HEK293 (cell line): ENCODE data around the gene ANKRD11.
A peak's percentile ranks its signal among the peaks of the same experiment; 100 is the strongest.

Source experiments
- CTCF ChIA-PET: fragments of 350-600 bp; formaldehyde crosslinking; extraction: SDS; loops from one replicate; lab custom pipeline; 2021; ENCODE audit warnings: antibody characterized with exemption; lab: Yijun Ruan, JAX
- POLR2A ChIA-PET: fragments of 300-600 bp; formaldehyde crosslinking; extraction: SDS; loops from one replicate; lab custom pipeline; 2020; ENCODE audit warnings: antibody characterized with exemption, inconsistent platforms; lab: Yijun Ruan, JAX
- H3K27ac ChIP-seq: fragments of 200-500 bp; sonication (Bioruptor generic); 2 replicates; pipeline ENCODE4 v1.5.1; 2014; ENCODE audit warnings: low read depth, low read length, control low read depth, inconsistent platforms; ENCODE audit errors: extremely low read depth
- H3K36me3 ChIP-seq, 2 experiments: fragments of 200-500 bp in 1 of 2; sonication (Bioruptor generic) in 1 of 2; 1 replicate in 1 of 2; 2 replicates in 1 of 2; pipeline ENCODE4 v1.5.1; 2014 to 2017; ENCODE audit warnings: inconsistent platforms in 2 of 2, low read length in 2 of 2; ENCODE audit not compliant: control insufficient read depth in 2 of 2, insufficient read depth in 1 of 2
- H3K4me1 ChIP-seq: fragments of 200-500 bp; sonication (Bioruptor generic); 2 replicates; pipeline ENCODE4 v1.5.1; 2014; ENCODE audit warnings: mild to moderate bottlenecking, low read length, inconsistent platforms; ENCODE audit not compliant: control insufficient read depth, insufficient read depth
- H3K4me3 ChIP-seq: 2 replicates; pipeline ENCODE4 v1.5.1; 2011; ENCODE audit warnings: low read depth, mild to moderate bottlenecking, control low read depth, low read length, moderate library complexity
- H3K9me3 ChIP-seq: fragments of 200-500 bp; sonication (Bioruptor generic); 2 replicates; pipeline ENCODE4 v1.5.1; 2014; ENCODE audit warnings: low read depth, low read length, inconsistent platforms; ENCODE audit not compliant: control insufficient read depth, insufficient read depth
- PRDM1 ChIP-seq: fragments of 450-650 bp; formaldehyde crosslinking; IDR thresholded peaks from 2 replicates; pipeline ENCODE4; 2016; ENCODE audit warnings: missing biosample characterization, missing genetic modification characterization
- ZBTB48 ChIP-seq: fragments of 450-650 bp; formaldehyde crosslinking; IDR thresholded peaks from 2 replicates; pipeline ENCODE4 v1.5.1; 2016; ENCODE audit warnings: missing biosample characterization, missing genetic modification characterization
- ZNF19 ChIP-seq: fragments of 450-650 bp; formaldehyde crosslinking; IDR thresholded peaks from 2 replicates; pipeline ENCODE4; 2016; ENCODE audit warnings: missing biosample characterization, missing genetic modification characterization, low read depth
- ZNF416 ChIP-seq: fragments of 450-650 bp; formaldehyde crosslinking; IDR thresholded peaks from 2 replicates; pipeline ENCODE4 v1.5.1; 2016; ENCODE audit warnings: missing biosample characterization, missing genetic modification characterization
- ZNF423 ChIP-seq: fragments of 450-650 bp; formaldehyde crosslinking; IDR thresholded peaks from 2 replicates; pipeline ENCODE4 v1.5.1; 2016; ENCODE audit warnings: missing biosample characterization, missing genetic modification characterization
- ZNF48 ChIP-seq: fragments of 450-650 bp; formaldehyde crosslinking; IDR thresholded peaks from 2 replicates; pipeline ENCODE4 v1.5.1; 2016; ENCODE audit warnings: missing biosample characterization, missing genetic modification characterization
- ZNF488 ChIP-seq: fragments of 450-650 bp; formaldehyde crosslinking; IDR thresholded peaks from 2 replicates; pipeline ENCODE4 v1.5.1; 2016; ENCODE audit warnings: missing biosample characterization, missing genetic modification characterization
- ZNF514 ChIP-seq: fragments of 450-650 bp; formaldehyde crosslinking; IDR thresholded peaks from 2 replicates; pipeline ENCODE4 v1.5.1; 2016; ENCODE audit warnings: missing biosample characterization, missing genetic modification characterization
- ZNF692 ChIP-seq: fragments of 450-650 bp; formaldehyde crosslinking; IDR thresholded peaks from 2 replicates; pipeline ENCODE4 v1.5.1; 2016; ENCODE audit warnings: missing biosample characterization, missing genetic modification characterization
- TF ChIP-seq, protein P1 (sequence below): fragments of 450-650 bp; formaldehyde crosslinking; optimal IDR thresholded peaks from 2 replicates; pipeline ENCODE3; 2016; ENCODE audit warnings: missing biosample characterization, mild to moderate bottlenecking, missing genetic modification characterization
- TF ChIP-seq, protein P2 (sequence below): fragments of 450-650 bp; formaldehyde crosslinking; IDR thresholded peaks from 2 replicates; pipeline ENCODE4 v1.5.1; 2016; ENCODE audit warnings: missing biosample characterization, missing genetic modification characterization
- TF ChIP-seq, protein P3 (sequence below): fragments of 450-650 bp; formaldehyde crosslinking; IDR thresholded peaks from 2 replicates; pipeline ENCODE4 v1.5.1; 2016; ENCODE audit warnings: missing biosample characterization, missing genetic modification characterization
- TF ChIP-seq, protein P4 (sequence below): fragments of 450-650 bp; formaldehyde crosslinking; IDR thresholded peaks from 2 replicates; pipeline ENCODE4 v1.5.1; 2017; ENCODE audit warnings: missing biosample characterization, missing genetic modification characterization
- TF ChIP-seq, protein P5 (sequence below): fragments of 450-650 bp; formaldehyde crosslinking; IDR thresholded peaks from 2 replicates; pipeline ENCODE4 v1.5.1; 2016; ENCODE audit warnings: missing biosample characterization, missing genetic modification characterization
- TF ChIP-seq, protein P6 (sequence below): fragments of 450-650 bp; IDR thresholded peaks from 2 replicates; pipeline ENCODE4 v1.5.1; 2018; ENCODE audit warnings: missing biosample characterization, missing genetic modification characterization
- TF ChIP-seq, protein P7 (sequence below): fragments of 450-650 bp; formaldehyde crosslinking; IDR thresholded peaks from 2 replicates; pipeline ENCODE4 v1.5.1; 2016; ENCODE audit warnings: missing biosample characterization, missing genetic modification characterization

The ANKRD11 gene

GRCh38 chr16:89420204-89420603, 70.2 kb downstream of the ANKRD11 start:
- TF ChIP-seq PRDM1 = peak; percentile 66
- TF ChIP-seq ZNF514 (tag by site-specific recombination) = no peak
- TF ChIP-seq, protein P1, sequence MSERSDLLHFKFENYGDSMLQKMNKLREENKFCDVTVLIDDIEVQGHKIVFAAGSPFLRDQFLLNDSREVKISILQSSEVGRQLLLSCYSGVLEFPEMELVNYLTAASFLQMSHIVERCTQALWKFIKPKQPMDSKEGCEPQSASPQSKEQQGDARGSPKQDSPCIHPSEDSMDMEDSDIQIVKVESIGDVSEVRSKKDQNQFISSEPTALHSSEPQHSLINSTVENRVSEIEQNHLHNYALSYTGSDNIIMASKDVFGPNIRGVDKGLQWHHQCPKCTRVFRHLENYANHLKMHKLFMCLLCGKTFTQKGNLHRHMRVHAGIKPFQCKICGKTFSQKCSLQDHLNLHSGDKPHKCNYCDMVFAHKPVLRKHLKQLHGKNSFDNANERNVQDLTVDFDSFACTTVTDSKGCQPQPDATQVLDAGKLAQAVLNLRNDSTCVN (tag by site-specific recombination) = no peak
- TF ChIP-seq, protein P2, sequence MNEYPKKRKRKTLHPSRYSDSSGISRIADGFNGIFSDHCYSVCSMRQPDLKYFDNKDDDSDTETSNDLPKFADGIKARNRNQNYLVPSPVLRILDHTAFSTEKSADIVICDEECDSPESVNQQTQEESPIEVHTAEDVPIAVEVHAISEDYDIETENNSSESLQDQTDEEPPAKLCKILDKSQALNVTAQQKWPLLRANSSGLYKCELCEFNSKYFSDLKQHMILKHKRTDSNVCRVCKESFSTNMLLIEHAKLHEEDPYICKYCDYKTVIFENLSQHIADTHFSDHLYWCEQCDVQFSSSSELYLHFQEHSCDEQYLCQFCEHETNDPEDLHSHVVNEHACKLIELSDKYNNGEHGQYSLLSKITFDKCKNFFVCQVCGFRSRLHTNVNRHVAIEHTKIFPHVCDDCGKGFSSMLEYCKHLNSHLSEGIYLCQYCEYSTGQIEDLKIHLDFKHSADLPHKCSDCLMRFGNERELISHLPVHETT = no peak
- TF ChIP-seq, protein P3, sequence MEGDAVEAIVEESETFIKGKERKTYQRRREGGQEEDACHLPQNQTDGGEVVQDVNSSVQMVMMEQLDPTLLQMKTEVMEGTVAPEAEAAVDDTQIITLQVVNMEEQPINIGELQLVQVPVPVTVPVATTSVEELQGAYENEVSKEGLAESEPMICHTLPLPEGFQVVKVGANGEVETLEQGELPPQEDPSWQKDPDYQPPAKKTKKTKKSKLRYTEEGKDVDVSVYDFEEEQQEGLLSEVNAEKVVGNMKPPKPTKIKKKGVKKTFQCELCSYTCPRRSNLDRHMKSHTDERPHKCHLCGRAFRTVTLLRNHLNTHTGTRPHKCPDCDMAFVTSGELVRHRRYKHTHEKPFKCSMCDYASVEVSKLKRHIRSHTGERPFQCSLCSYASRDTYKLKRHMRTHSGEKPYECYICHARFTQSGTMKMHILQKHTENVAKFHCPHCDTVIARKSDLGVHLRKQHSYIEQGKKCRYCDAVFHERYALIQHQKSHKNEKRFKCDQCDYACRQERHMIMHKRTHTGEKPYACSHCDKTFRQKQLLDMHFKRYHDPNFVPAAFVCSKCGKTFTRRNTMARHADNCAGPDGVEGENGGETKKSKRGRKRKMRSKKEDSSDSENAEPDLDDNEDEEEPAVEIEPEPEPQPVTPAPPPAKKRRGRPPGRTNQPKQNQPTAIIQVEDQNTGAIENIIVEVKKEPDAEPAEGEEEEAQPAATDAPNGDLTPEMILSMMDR (tag by site-specific recombination) = no peak
- ChIA-PET CTCF (interaction anchor here (0.5 kb wide), 1 partner anchor 15 kb away, joined by 3 read pairs; no protein-coding TSS in a partner anchor), POLR2A (no interaction called here)
- Histone ChIP-seq H3K27ac (no peak overlapping the region), H3K36me3 (peaks cover 0 to 10% of the 10 kb centered on the region in 2 experiments; a peak in 2 of 3 replicates), H3K4me1 (no peaks in the 10 kb centered on the region; the same call in 1 of the 2 replicates), H3K9me3 (no peaks in the 10 kb centered on the region), H3K4me3 (no peak overlapping the region)

DNA sequence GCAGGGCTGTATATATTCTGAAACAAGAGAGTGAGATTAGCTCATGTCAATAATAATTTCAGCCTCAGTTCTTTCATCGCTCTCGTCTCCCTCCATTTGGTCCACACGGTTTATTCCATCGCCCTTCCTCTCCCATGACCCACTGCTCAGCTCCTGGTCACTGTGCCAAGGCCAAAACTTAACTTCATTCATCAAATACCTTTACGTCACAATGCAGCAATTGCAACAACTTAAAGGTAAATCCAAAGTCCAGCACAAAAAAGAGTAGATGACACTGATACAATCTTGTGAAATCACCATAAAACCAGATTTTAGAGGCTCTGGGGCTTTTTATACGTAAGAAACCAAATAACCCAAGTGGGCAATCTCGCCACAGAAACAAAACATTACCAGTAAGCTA, 72.0 kb downstream of the ANKRD11 start:
- CTCF ChIA-PET = interaction anchor here (0.6 kb wide), 1 partner anchor 15 kb away, joined by 8 read pairs; no protein-coding TSS in a partner anchor
- H3K36me3 ChIP-seq = peaks cover 0 to 6% of the 10 kb centered on the region in 2 experiments; a peak in 2 of 3 replicates
- TF ChIP-seq ZBTB48 (tag by site-specific recombination) (no peak), ZNF19 (tag by site-specific recombination) (no peak), ZNF48 (no peak), ZNF416 (tag by site-specific recombination) (no peak), ZNF692 (tag by site-specific recombination) (no peak), ZNF488 (tag by site-specific recombination) (no peak), ZNF423 (tag by site-specific recombination) (no peak)
- TF ChIP-seq, protein P4, sequence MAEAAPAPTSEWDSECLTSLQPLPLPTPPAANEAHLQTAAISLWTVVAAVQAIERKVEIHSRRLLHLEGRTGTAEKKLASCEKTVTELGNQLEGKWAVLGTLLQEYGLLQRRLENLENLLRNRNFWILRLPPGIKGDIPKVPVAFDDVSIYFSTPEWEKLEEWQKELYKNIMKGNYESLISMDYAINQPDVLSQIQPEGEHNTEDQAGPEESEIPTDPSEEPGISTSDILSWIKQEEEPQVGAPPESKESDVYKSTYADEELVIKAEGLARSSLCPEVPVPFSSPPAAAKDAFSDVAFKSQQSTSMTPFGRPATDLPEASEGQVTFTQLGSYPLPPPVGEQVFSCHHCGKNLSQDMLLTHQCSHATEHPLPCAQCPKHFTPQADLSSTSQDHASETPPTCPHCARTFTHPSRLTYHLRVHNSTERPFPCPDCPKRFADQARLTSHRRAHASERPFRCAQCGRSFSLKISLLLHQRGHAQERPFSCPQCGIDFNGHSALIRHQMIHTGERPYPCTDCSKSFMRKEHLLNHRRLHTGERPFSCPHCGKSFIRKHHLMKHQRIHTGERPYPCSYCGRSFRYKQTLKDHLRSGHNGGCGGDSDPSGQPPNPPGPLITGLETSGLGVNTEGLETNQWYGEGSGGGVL (tag by site-specific recombination) = no peak
- TF ChIP-seq, protein P5, sequence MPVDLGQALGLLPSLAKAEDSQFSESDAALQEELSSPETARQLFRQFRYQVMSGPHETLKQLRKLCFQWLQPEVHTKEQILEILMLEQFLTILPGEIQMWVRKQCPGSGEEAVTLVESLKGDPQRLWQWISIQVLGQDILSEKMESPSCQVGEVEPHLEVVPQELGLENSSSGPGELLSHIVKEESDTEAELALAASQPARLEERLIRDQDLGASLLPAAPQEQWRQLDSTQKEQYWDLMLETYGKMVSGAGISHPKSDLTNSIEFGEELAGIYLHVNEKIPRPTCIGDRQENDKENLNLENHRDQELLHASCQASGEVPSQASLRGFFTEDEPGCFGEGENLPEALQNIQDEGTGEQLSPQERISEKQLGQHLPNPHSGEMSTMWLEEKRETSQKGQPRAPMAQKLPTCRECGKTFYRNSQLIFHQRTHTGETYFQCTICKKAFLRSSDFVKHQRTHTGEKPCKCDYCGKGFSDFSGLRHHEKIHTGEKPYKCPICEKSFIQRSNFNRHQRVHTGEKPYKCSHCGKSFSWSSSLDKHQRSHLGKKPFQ (tag by site-specific recombination) = no peak
- TF ChIP-seq, protein P6, sequence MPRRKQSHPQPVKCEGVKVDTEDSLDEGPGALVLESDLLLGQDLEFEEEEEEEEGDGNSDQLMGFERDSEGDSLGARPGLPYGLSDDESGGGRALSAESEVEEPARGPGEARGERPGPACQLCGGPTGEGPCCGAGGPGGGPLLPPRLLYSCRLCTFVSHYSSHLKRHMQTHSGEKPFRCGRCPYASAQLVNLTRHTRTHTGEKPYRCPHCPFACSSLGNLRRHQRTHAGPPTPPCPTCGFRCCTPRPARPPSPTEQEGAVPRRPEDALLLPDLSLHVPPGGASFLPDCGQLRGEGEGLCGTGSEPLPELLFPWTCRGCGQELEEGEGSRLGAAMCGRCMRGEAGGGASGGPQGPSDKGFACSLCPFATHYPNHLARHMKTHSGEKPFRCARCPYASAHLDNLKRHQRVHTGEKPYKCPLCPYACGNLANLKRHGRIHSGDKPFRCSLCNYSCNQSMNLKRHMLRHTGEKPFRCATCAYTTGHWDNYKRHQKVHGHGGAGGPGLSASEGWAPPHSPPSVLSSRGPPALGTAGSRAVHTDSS (tag by site-specific recombination) = no peak
- TF ChIP-seq, protein P3 (tag by site-specific recombination) = no peak
- TF ChIP-seq, protein P7, sequence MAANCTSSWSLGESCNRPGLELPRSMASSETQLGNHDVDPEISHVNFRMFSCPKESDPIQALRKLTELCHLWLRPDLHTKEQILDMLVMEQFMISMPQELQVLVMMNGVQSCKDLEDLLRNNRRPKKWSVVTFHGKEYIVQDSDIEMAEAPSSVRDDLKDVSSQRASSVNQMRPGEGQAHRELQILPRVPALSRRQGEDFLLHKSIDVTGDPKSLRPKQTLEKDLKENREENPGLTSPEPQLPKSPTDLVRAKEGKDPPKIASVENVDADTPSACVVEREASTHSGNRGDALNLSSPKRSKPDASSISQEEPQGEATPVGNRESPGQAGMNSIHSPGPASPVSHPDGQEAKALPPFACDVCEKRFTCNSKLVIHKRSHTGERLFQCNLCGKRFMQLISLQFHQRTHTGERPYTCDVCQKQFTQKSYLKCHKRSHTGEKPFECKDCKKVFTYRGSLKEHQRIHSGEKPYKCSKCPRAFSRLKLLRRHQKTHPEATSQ (tag by site-specific recombination) = no peak
- no peak overlapping the region for H3K27ac ChIP-seq
- POLR2A ChIA-PET = no interaction called here
- peaks cover 3% of the 10 kb centered on the region; the same call in 1 of the 2 replicates for H3K4me1 ChIP-seq
- H3K9me3 ChIP-seq = no peaks in the 10 kb centered on the region
- H3K4me3 ChIP-seq = no peak overlapping the region
